ENCODE data around the gene EPS15. TPM values are rescaled to one million over a fixed set of nuclear protein-coding genes. Genes with fewer than 3 reads are reported as not detected.
"Not testable (repeated sequence)": the region's sequence is repeated elsewhere in the genome, so short reads cannot be mapped to it uniquely, and the experiment has no call there.

Gene EPS15
- total RNA-seq, 1 experiment from 2014 or later = 26.6 TPM

DNA sequence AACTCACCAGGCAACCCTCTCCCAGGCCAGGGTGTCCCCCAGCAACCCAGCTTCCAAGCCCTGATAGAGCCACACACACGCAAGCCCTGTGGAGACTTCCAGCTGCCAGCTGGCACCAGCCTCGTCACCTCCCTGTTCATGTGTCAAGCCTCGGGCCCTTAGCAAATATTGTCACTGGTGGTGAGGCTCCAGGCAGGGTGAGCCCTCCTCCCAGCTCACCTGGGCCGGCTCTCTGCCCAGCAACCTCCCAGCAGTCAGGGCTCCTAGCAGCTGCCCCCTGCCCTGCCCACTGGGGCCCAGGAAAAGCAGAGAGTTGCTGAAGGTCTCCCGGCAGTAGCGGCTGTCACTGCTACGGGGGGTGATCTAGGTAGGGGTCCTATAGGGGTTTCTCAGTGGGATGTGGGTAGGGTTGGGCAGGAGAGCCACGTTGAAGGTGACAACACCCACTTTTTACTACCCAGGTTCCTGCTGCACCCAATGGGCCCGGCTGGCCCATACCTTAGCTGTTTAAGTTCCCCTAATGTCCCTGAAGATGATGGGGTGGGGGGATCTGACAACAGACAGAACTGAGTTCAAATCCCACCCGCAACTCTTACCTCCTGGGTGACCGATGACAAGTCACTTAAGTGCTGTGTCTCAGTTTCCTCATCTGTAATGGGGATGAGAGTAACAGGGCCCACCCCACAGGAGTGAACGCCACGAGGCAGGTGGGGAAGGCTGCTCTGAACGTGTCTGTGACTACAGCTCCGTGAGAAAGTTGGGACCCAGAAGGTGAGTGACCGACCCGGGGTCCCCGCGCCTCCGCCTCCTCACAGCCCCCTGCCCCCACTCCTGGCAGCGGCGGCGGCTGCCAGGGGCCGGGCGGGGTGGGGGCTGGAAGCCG lies 189.4 kb downstream of the EPS15 start:
- Histone ChIP-seq H3K36me3 (replicated peaks; ENCODE audit: control insufficient read depth, insufficient read depth, low read length) (no peaks in the 10 kb centered on the region), H3K4me3 (ENCODE audit: insufficient read depth, low read depth, low read length) (peak overlapping the region; percentile 41), H3K27me3 (ENCODE audit: control insufficient read depth, insufficient read depth, low read length) (peaks cover 16% of the 10 kb centered on the region)
- no peak for DNase-seq

DNA sequence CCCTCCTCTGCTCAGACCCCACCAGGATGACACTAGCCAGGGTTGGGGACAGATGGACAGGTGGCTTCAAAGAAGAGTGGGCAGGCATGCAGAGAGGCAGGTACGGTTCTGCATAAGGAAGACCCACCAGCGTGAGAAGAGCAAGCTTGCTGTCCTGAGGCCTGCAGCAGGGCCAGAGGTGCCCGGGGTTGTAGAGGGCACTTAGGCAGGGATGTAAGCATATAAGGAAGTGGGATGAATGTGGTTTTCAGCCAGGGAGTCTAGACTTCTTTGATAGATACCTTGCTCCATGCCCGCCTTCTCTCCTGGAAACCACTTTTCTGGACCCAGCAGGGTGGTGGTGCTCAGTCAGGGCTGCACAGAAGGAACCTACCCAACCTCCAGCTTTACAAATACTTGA lies 190.1 kb downstream of the EPS15 start:
- no peak for DNase-seq
- Histone ChIP-seq H3K27me3 (ENCODE audit: control insufficient read depth, insufficient read depth, low read length) (peaks cover 16% of the 10 kb centered on the region), H3K36me3 (replicated peaks; ENCODE audit: control insufficient read depth, insufficient read depth, low read length) (no peaks in the 10 kb centered on the region), H3K4me3 (ENCODE audit: insufficient read depth, low read depth, low read length) (no peak overlapping the region)

DNA sequence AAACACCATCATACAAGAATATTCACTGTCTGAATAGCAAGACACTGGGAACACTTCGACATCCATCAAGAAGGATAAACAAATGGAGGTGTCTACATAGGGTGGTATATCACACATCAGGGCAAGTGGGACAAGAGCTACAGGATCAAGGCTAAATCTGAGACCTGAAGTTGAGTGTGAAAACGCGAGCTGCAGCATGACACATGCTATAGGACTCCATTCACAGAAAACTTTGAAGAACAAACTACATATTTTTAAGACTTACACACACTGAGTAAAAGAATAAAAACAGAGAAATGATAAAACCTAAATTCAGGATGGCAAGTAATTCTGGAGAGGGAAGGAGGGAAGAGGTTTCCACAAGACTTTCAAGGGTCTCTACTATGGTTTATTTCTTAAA lies 190.8 kb downstream of the EPS15 start:
- peaks cover 16% of the 10 kb centered on the region for H3K27me3 ChIP-seq (ENCODE audit: control insufficient read depth, insufficient read depth, low read length)
- no peak for DNase-seq
- H3K36me3 ChIP-seq (replicated peaks; ENCODE audit: control insufficient read depth, insufficient read depth, low read length) = no peaks in the 10 kb centered on the region
- no peak overlapping the region for H3K4me3 ChIP-seq (ENCODE audit: insufficient read depth, low read depth, low read length)

DNA sequence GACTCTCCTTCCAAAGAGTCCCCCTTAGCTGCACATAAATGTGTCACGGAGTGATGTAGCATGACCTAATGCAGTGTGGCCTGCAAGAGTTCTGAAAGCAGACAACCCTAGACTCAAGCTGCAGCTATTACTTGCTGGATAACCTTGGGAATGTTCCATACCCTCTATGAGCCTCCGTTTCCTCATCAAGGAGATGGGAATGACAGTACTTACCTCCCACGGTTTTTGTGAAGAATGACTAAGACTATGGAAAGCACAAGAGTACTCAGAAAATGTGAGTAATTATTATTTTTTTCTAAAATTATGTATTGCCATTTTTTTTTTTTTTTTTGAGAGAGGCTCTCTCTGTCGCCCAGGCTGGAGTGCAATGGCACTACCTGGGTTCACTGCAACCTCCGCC lies 191.7 kb downstream of the EPS15 start:
- no peak for DNase-seq
- no peak overlapping the region for H3K4me3 ChIP-seq (ENCODE audit: insufficient read depth, low read depth, low read length)
- no peaks in the 10 kb centered on the region for H3K36me3 ChIP-seq (replicated peaks; ENCODE audit: control insufficient read depth, insufficient read depth, low read length)
- H3K27me3 ChIP-seq (ENCODE audit: control insufficient read depth, insufficient read depth, low read length) = peaks cover 16% of the 10 kb centered on the region

DNA sequence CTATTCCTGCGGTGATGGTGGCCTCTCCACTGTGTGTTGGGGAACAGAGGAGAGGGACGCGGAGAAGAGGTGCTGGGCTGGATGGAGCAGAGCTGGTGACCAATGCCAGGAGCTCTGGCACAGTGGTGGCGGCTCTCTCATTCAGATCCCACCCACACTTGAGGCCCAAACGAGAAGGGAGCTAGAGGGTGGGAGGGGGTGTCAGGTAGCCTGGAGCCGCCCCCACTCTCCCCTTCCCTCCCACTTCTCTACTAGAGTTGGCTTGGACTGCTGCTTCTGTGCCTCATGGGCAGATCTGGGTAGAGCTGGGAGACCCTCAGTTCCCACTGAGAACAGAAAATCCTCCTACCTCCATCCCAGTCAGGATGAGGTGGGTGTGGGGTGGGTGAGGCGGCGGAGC lies 192.2 kb downstream of the EPS15 start:
- Histone ChIP-seq H3K36me3 (replicated peaks; ENCODE audit: control insufficient read depth, insufficient read depth, low read length) (no peaks in the 10 kb centered on the region), H3K4me3 (ENCODE audit: insufficient read depth, low read depth, low read length) (no peak overlapping the region), H3K27me3 (ENCODE audit: control insufficient read depth, insufficient read depth, low read length) (peaks cover 16% of the 10 kb centered on the region)
- no peak for DNase-seq

DNA sequence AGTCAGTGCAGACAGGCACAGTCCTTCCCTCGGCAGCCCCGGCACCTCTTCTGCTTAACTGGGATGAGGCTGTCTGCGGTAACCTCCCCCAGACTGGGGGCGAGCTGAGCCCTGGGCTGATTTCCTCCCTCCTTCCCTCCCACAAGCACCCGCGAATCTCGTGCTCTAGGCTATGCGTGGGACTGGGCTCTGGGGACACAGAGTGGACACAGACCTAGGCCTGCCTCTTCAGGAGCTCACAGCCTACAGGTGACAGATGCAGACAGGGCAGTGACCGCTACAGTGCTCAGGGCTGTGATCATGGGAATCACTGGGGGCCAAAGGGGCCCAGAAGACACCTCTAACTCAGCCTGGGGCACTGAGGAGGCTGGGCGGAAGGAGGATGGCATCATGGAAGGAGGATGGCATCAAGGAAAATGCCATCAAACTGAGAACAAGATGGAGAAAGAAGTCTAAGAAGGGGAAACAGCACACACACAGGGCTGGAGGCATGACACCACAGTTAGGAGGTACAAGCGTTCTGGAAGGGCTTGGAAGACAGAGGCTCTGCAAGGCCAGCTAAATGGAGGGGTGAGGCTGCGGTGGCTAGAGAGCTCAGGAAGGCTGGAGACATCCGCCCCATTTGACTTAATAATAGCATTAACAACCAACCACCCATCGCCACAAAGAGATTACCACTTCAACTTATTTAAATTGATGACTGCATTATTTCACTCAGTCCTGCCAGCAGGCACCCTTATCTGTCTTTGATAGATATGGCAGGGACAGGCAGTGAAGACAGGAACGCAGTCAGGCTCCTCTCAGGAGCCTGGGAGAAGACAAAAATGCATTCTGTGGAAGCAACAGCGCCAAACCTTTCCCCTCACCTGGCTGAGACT lies 192.9 kb downstream of the EPS15 start:
- no peak overlapping the region for H3K4me3 ChIP-seq (ENCODE audit: insufficient read depth, low read depth, low read length)
- no peaks in the 10 kb centered on the region for H3K36me3 ChIP-seq (replicated peaks; ENCODE audit: control insufficient read depth, insufficient read depth, low read length)
- no peak for DNase-seq
- H3K27me3 ChIP-seq (ENCODE audit: control insufficient read depth, insufficient read depth, low read length) = peaks cover 13% of the 10 kb centered on the region

DNA sequence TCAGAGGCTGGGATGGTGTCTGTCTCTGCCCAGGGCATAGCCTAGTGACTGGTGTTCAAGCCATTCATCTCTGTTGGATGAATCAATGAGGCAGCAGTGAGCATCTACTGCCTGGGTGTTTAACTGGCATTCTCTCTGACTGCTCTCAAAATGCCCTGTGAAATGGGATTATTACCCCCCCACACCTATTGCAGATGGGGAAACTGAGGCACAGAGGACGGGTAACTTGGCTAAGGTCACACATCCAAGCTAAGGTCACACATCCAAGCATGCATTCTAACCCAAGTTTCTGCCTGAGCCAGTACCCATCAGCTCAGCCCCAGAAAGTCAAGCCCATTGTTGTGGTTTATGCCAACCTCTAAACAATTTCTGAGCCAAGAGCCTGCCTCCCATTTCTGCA lies 193.7 kb downstream of the EPS15 start:
- H3K36me3 ChIP-seq (replicated peaks; ENCODE audit: control insufficient read depth, insufficient read depth, low read length) = no peaks in the 10 kb centered on the region
- peaks cover 7% of the 10 kb centered on the region for H3K27me3 ChIP-seq (ENCODE audit: control insufficient read depth, insufficient read depth, low read length)
- no peak overlapping the region for H3K4me3 ChIP-seq (ENCODE audit: insufficient read depth, low read depth, low read length)
- no peak for DNase-seq

DNA sequence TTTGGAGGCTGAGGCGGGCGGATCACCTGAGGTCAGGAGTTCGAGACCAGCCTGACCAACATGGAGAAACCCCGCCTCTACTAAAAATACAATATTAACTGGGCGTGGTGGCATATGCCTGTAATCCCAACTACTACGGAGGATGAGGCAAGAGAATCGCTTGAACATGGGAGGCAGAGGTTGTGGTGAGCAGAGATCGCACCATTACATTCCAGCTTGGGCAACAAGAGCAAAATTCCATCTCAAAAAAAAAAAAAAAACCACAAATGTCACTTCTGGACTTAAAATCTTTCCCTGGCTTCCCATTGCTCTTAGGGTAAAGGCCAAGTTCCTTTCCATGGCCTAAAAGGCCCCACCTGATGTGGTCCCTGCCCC lies 194.1 kb downstream of the EPS15 start:
- not testable (repeated sequence) for DNase-seq; H3K36me3 ChIP-seq (replicated peaks; ENCODE audit: control insufficient read depth, insufficient read depth, low read length); H3K4me3 ChIP-seq (ENCODE audit: insufficient read depth, low read depth, low read length); H3K27me3 ChIP-seq (ENCODE audit: control insufficient read depth, insufficient read depth, low read length)

DNA sequence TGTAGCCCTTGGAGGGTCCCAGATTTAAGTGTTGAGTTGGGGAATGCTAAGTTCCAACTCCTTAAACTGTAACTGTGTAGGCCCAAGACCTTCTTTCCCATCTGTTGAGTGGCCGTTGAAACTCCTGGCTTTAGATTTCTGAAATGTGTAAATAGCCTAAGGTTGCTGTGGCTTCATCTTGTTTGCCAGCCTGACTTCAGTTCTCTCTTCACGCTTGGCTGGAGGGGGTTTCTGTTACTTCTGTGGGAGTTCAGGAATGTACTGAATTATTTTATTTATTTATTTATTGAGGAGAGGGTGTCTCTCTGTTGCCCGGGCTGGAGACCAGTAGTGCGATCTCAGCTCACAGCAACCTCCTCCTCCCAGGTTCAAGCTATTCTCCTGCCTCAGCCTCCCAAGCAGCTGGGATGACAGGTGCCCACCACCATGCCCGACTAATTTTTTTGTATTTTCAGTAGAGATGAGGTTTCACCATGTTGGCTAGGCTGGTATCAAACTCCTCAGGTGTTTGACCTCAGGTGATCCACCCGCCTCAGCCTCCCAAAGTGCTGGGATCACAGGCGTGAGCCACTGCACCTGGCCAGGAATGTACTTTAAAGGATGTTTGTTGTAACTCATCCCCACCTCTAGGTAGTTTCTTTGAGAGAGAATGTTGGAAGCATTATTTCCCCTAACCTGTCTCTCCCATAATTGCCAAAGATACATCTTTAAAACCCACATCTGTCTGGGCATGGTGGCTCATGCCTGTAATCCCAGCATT lies 194.6 kb downstream of the EPS15 start:
- Histone ChIP-seq H3K27me3 (ENCODE audit: control insufficient read depth, insufficient read depth, low read length) (peaks cover under 1% of the 10 kb centered on the region; the same call in 1 of the 2 replicates), H3K36me3 (replicated peaks; ENCODE audit: control insufficient read depth, insufficient read depth, low read length) (no peaks in the 10 kb centered on the region), H3K4me3 (ENCODE audit: insufficient read depth, low read depth, low read length) (no peak overlapping the region)
- no peak for DNase-seq

DNA sequence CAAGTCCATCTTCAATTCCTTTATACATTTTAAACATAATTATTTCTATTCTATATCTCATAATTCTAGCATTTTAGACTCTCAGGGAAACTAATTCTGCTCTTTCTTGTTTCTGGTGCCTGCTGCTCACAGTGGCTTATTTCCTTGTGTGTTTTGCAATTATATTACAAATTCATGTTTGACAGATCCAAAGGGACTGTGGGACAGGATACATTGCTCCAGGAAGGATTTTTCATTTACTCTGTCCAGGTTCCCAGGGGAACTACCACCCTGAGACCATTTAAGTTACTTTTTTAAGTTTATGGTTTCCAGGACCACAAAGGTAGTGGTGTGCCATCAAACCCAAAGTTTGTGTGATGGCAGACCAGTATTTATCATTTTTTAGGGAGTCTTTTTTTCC lies 195.3 kb downstream of the EPS15 start:
- Histone ChIP-seq H3K36me3 (replicated peaks; ENCODE audit: control insufficient read depth, insufficient read depth, low read length) (no peaks in the 10 kb centered on the region), H3K4me3 (ENCODE audit: insufficient read depth, low read depth, low read length) (no peak overlapping the region), H3K27me3 (ENCODE audit: control insufficient read depth, insufficient read depth, low read length) (no peaks in the 10 kb centered on the region)
- no peak for DNase-seq

DNA sequence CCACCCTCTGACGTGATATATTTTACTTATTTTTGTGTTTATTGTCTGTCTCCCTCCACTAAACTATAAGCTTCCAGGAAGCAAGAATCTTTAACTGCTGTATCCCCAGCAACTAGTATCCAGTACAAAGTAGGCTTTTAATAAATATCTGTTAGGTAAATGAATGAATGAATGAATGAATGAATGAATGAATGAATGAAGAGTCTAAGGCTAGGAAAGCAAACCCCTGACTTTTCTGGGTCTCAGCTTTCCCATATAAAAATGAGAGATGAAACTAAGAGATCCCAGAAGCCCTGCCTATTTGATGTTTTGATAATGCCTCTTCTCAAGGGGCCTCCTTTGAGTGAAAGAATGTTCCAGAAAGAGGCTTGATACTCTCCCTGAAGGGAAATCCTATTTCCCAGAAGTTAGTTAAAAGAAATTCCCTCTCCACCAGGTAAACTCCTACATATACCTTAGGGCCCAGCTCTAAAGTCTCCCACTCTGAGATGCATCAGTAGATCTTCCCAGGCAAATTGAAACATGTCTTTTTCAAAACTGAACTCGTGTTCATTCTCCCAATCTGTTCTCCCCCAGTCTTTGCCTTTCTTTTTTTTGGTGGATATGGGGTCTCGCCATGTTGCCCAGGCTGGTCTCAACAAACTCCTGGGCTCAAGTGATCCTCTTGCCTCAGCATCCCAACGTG lies 196.5 kb downstream of the EPS15 start:
- Histone ChIP-seq H3K36me3 (replicated peaks; ENCODE audit: control insufficient read depth, insufficient read depth, low read length) (no peaks in the 10 kb centered on the region), H3K27me3 (ENCODE audit: control insufficient read depth, insufficient read depth, low read length) (no peaks in the 10 kb centered on the region), H3K4me3 (ENCODE audit: insufficient read depth, low read depth, low read length) (no peak overlapping the region)
- no peak for DNase-seq

DNA sequence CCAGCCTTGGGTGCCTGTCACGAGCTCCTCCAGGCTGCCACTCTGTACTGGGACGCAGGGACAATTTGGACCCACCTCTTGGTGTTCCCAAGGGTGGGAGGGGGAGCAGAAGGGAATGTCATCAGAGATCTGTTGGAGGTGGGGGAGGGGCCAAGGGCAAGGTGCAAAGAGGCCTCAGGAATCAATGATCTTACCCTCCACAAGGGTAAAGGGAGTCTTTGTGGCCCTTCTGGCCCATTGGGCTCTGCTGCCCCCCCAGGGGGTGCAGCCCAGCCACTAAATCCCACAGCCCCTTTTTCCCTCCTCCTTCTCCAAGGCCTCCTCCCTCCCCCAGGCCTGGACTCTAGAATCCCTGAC lies 197.2 kb downstream of the EPS15 start:
- no peak overlapping the region for H3K4me3 ChIP-seq (ENCODE audit: insufficient read depth, low read depth, low read length)
- H3K27me3 ChIP-seq (ENCODE audit: control insufficient read depth, insufficient read depth, low read length) = no peaks in the 10 kb centered on the region
- H3K36me3 ChIP-seq (replicated peaks; ENCODE audit: control insufficient read depth, insufficient read depth, low read length) = no peaks in the 10 kb centered on the region
- DNase-seq = no peak

DNA sequence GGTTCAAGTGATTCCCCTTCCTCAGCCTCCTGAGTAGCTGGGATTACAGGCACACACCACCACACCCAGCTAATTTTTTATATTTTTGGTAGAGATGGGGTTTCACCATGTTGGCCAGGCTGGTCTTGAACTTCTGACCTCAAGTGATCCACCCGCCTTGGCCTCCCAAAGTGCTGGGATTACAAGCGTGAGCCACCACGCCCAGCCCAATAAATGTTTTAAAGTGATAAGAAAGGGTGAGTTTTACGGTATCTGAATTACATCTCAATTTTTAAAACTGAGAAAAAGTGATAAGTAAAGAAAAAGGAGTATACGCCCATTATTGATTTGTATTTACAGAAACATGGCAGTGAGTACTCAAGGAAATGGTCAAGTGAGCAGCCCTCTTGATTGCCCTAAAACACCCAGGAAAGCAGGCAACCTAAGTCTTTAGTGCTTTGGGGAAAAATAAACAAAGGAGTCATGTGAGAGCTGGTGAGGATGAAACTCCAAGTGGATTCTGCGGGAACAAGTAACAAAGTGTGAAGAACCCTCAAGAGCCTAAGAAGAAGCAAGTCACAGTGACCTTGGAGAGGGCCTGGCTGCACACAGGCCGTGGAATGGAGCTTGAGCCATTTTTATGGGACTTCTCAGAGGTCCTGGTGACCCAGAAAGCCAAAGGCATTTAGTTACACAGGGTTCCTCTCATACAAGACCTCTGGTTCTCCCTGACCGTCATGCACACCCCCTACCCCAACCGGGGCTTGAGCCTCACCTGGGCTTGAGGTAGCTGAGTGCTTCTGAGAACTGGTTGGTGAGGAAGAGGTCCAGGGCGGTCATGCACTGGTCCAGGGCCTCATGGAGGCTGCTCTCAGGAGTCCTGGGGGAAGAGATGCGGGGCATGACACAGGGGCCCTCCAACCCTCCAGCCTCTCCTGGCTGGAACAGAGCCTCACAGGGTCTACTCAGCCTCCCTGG lies 197.8 kb downstream of the EPS15 start:
- no peak for DNase-seq
- no peaks in the 10 kb centered on the region for H3K27me3 ChIP-seq (ENCODE audit: control insufficient read depth, insufficient read depth, low read length)
- no peaks in the 10 kb centered on the region for H3K36me3 ChIP-seq (replicated peaks; ENCODE audit: control insufficient read depth, insufficient read depth, low read length)
- H3K4me3 ChIP-seq (ENCODE audit: insufficient read depth, low read depth, low read length) = no peak overlapping the region
